HG02623 (cell line): ENCODE data around the gene NACA2.
"Not testable (repeated sequence)": the region's sequence is repeated elsewhere in the genome, so short reads cannot be mapped to it uniquely, and the experiment has no call there.

Source experiments
- ATAC-seq: cut with Tn5 transposase; IDR thresholded peaks from one replicate; pipeline ENCODE4 v1.9.1; 2021; ENCODE audit warnings: moderate library complexity; ENCODE audit not compliant: unreplicated experiment

NACA2 gene

DNA sequence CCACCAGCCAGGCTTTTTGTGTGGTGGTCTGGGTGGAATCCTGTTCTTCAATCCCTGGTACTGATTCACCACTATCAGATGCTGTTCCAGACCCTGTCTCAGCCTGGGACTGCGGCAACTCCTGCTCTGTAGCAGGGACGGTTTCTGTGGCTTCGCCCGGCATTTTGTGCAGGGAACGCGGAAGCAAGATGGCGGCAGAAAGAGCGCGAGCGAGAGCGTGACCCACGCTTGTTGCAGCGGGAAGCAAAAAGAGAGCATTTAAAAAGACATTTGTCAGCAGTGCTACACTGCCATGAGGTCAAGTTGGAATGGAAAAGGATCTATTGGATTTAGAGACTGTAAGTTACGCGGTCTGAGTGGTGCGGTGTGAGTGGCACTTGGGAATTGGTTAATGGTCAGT lies at the start of gene NACA2:
Gene NACA2, minus strand, starts transcription at position 202 of the 400 bp plus-strand sequence. Its CDS starts 39 bp downstream, at position 163.
- ATAC-seq: no peak

DNA sequence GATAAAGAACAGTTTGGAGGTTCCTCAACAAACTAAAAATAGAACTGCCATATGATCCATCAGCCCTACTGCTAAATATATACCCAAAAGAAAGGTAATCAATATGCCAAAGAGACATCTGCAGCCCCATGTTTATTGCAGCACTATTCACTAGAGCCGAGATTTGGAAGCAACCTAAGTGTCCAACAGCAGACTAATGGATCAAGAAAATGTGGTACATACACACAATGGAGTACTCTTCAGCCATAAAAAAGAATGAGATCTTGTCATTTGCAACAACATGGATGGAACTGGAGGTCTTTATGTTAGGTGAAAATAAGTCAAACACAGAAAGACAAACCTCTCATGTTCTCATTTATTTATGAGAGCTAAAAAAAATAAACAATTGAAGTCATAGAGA lies 48.8 kb upstream of the NACA2 start:
- no peak for ATAC-seq

DNA sequence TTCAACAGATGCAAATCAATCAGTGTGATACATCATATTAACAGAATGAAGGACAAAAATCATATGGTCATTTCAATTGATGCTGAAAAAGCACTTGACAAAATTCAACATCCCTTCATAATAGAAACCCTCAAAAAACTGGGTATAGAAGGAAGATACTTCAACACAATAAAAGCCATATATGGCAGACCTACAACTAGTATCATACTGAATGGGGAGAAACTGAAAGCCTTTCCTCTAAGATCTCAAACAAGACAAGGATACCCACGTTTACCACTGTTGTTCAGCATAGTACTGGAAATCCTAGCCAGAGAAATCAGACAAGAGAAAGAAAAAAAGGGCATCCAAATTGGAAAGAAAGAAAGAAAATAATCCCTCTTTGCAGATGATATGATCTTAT lies 47.1 kb upstream of the NACA2 start:
- ATAC-seq: no peak

DNA sequence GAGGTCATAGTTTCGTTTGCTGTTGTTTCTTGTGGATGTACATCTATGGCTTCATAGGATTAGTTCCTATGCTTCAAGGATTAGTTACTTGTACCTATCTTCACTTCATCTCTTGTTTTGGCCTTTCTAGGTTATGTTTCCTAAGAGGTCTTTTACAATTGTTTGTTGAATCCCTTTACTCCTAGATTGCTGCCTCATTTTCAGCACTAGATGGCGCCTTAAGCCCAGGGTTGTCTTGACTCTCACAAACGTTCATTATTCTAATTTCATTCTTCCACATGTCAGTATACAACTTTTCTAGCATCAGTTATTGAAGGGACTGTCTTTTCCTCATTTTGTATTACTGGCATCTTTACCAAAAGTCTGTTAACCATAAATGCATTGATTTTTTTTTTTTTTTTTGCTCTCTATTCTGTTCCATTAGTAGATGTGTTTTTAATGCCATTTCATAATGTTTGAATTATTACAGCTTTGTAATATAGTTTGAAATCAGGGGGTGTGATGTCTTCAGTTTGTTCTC lies 45.0 kb upstream of the NACA2 start:
- no peak for ATAC-seq

DNA sequence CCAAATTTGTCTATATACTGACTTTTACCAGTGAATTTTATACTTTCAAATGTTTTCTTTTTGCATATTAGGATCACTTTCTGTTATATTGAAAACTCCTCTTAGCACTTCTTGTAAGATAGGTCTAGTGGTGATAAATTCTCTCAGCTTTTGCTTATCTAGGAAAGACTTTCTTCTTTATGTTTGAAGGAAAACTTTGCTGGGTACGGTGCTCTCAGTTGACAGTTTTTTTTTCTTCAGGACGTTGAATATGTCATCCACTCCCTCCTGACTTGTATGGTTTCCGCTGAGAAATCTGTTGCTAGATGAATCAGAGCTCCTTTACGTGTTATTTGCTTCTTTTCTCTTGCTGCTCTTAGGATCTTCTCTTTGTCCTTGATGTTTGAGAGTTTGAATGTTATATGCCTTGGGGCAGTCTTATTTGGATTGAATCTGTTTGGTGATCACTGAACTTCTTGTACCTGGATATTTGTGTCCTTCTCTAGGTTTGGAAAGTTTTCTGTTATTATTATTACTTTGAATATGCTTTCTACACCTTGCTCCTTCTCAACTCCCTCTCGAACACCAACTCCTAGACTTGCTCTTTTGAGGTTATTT lies 44.0 kb upstream of the NACA2 start:
- ATAC-seq: no peak

DNA sequence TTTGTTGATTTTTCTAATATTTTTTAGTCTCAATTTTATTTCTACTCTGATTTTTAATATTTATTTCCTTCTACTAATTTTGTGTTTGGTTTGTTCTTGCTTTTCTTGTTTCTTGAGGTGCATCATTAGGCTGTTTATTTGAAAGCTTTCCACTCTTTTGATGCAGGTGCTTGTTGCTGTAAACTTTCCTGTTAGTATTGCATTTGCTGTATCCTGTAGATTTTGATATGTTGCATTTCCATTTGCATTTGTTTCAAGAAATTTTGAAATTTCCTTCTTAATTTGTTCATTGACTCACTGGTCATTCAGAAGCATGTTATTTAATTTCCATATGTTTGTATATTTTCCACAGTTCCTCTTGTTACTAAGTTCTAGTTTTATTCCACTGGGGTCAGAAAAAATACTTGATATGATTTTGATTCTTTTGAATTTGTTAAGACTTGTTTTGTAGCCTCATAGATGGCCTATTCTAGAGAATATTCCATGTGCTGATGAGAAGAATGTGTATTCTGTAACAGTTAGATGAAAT lies 43.1 kb upstream of the NACA2 start:
- no peak for ATAC-seq

DNA sequence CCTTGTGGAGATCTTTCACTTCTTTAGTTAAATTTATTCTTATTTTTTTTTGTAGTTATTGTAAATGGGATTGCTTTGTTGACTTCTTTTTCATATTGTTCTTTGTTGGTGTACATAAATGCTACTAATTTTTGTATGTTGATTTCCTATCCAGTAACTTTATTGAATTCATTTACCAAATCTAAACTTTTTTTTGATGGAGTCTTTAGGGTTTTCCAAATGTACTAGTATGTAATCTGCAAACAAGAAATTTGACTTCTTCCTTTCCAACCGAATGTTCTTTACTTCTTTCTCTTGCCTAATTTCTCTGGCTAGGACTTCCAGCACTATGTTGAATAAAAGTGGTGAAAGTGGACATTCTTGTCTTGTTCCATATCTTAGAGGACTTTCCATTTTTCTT lies 41.8 kb upstream of the NACA2 start:
- no peak for ATAC-seq

DNA sequence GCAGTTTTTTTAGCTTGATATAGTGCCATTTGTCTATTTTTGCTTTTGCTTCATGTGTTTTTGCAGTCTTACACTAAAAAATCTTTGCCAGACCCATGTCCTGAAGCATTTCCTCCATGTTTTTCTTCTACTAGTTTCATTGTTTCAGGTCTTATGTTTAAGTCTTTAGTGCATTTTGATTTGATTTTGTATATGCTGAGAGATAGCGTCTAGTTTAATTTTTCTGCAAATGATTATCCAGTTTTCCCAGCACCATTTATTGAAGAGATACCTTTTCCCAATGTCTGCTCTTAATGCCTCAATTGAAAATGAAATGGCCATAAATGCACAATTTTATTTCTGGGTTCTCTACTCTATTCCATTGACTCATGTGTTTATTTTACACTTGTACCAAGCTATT lies 40.8 kb upstream of the NACA2 start:
- ATAC-seq: no peak

DNA sequence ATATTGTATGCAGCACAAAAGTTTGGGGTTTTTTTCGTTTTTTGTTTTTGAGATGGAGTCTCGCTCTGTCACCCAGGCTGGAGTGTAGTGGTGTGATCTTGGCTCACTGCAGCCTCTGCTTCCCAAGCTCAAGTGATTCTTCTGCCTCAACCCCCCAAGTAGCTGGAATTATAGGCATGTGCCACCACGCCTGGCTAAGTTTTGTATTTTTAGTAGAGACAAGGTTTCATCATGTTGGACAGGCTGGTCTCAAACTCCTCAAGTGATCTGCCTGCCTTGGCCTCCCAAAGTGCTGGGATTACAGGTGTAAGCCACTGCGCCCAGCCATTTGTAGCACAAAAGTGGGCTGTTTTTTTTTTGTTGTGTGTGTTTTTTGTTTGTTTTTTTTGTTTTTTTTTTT lies 37.1 kb upstream of the NACA2 start:
- ATAC-seq: not testable (repeated sequence)

DNA sequence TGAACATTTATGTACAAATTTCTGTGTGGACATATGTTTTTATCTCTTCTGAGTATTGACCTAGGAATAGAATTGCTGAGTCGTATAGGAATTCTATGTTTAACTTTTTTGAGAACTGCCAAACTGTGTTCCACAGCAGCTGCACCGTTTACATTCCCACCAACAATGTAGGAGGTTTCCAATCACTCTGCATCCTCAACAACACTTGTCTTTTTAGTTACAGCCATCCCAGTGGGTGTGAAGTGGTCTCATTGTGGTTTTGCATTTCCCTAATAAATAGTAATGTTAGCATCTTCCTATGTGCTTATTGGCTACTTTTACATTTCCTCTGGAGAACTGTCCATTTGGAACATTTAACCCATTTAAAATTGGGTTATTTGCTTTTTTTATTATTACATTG lies 36.6 kb upstream of the NACA2 start:
- ATAC-seq: no peak

DNA sequence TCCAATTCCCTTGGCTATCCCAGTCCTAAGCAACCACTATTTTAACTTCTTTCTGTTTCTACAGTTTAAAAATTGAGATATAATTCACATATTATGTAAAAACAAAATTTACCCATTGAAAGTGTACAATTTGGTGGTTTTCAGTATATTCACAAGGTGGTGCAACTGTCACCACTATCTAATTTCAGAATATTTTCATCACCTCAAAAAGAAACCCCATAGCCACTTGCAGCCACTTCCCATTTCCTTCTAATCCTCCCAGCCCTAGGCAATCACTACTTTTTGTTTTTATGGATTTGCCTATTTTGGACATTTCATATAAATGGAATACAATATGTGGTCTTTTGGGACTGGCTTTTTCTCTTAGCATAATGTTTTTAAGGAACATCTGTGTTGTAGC lies 36.1 kb upstream of the NACA2 start:
- ATAC-seq: no peak

DNA sequence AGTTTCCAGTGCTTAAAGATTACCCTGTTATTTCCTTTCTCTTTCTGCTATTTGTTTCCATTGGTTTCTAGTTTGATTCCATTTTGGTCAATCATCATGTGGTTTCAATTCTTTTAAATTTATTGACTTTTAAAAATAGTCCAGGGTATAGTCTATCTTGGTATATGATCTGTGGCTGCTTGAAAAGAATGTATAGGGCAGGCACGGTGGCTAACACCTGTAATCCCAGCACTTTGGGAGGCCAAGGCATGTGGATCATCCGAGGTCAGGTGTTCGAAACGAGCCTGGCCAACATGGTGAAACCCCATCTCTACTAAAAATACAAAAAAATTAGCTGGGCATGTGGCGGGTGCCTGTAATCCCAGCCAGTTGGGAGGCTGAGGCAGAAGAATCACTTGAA lies 34.5 kb upstream of the NACA2 start:
- no peak for ATAC-seq

DNA sequence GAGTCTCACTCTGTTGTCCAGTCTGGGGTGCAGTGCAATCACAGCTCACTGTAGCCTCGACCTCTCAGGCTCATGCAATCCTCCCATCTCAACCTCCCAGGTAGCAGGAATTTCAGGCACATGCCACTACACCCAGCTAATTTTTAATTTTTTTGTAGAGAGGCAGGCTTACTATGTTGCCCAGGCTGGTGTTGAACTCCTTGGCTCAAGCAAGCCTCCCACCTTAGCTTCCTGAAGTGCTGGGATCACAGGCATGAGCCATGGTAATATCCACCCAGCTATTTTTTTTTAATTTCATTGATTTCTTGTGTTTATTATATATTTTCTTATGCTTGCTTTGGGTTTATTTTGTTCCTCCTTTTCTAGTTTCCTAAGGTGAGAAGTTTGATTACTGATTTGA lies 33.9 kb upstream of the NACA2 start:
- no peak for ATAC-seq

DNA sequence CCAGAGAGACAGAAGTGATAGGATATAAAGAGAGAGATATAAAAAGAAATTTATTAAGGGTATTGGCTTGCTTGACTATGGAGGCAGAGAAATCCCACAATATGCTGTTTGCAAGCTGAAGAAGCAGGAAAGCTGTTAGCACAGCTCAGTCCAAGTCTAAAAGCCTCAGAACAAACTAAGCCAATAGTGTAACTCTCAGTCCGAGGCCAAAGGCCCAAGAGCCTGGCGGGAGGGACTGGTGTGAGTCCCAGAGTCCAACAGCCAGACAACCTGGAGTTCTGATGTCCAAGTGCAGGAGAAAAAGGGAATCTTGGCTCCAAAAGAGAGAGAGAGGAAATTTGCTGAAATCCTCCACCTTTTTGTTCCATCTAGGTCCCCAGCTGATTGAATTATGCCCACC lies 30.3 kb upstream of the NACA2 start:
- no peak for ATAC-seq

DNA sequence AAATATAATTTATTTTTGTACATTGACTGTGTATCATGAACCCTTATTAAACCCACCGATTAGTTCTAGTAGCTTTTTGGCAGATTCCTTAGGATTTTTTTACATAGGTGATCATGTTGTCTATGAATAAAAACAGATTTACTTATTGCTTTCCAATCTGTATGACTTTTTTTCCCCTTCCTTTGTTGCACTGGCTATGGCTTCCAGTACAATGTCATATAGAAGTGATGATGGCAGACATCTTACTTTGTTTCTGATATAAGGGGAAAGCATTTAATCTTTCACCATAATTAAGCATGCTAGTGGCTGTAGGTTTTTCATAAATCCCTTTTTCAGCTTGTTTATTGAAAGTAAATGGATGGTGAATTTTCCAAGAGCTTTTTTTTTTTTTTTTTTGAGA lies 28.9 kb upstream of the NACA2 start:
- ATAC-seq: no peak

DNA sequence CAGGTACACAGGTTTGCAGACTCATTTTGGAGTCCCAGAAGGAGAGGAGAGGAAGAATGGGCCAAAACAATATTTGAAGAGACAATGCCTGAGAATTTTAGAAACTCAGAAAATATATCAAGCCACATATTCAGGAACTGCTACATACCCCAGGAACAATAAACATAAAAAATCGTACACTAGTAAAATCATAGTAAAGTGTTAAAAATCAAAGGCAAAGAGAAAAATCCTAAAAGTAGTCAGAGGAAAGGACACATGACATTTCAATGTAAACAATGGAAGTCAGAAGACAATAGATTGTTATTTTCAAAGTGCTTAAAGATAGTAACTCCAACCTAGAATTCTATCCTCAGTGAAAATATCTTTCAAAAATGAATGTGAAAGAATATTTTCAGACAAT lies 28.5 kb upstream of the NACA2 start:
- no peak for ATAC-seq

DNA sequence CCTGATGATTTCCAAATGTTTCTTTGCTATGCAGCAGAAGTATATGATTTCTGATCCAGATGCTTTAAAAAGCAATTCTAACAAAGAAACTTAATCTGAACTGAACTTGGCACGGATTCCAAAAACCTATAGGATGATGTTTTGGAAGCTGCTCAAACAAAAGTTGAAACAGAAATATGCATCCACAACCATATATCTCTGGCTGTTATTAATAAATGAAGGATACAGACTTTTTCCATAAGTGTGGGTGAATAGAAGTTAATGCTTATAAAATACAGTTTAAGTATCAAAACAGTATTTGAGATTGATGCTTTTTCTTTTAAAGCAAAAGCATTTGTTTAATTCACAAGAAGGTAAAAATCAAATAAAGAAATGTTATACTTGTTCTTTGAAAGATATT lies 27.9 kb upstream of the NACA2 start:
- ATAC-seq: no peak

DNA sequence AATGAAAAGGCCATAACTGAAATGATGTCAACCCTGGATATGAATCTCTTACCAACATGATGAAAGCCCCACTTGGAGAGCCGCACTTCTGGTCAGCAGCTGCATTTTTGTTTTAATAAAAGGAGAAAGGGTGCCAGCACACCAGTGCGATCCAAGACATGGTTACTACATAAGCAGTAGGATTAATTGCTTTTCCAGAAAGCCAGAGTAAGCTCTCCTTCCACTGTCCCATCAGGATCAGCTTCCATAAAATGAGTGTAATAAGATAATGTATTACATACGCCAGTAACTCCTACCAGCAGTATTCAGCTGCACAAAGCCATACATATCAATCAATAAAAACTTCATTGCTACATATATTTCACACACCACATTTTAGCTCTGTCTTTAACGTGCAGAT lies 26.3 kb upstream of the NACA2 start:
- ATAC-seq: no peak

DNA sequence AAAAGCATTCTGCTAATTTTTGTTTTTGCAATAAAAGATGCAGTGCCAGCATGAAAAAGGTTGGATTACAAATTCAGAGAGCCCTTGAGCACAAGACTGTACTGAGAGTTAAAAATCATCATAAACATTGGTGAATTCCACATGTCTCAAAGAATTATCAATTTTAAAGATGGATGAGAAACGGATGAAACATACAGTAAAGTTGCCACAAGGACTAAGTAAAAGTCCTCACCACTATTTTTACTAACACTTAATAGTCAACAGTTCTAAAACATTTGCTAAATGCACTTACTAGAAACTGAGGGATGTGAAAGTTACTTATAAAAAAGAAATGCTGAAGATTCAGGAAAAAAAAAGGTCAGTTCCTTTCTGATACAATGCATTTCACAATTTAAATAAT lies 25.8 kb upstream of the NACA2 start:
- ATAC-seq: no peak

DNA sequence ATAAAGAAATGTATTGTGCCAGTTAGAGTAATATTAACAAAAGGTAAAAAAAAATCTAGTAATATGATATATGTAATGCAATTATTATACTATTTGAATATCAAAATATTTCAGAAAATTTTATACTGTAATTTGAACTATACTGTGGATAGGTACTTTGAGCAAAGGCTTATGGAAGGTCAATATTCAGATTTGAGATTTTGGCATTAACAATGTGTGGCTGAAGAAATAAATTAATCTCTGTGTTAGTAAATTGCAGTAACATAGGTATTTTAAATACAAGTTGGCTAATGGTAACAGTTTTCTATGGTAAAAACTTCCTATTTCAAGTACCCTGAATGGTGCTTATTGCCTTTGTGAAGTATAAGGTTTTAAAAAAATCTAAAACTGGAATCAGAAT lies 23.2 kb upstream of the NACA2 start:
- ATAC-seq: no peak

DNA sequence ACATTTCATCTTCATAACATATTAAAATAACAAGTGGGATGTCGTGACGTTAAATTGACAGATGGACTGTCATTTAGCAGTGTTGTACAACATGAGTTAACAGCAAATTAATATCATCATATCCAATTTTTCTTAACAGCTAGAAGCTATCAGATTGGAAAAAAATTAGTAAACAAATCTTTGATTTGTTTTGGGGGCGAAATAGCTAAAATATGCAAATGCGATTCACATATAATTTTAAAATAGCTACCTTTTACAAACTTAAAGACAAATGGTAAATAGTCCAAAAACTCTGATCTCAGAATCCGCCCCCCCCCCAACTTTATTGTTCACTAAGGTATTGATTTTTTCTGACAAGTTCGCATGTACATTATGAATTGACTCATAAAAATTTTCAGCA lies 20.3 kb upstream of the NACA2 start:
- ATAC-seq: no peak

DNA sequence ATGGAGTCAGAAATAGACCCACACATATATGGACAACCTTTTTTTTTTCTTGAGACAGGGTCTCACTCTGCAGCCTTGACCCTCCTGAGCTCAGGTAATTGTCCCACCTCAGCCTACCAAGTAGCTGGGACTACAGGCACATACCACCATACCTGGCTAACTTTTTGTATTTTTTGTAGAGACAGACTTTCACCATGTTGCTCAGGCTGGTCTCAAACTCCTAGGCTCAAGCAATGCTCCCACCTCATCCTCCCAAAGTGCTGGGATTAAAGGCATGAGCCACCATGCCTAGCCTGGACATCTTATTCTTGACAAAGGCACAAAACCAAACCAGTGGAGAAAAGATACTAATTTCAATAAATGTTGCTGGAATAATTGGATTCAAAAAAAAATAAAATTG lies 14.7 kb upstream of the NACA2 start:
- ATAC-seq: no peak

DNA sequence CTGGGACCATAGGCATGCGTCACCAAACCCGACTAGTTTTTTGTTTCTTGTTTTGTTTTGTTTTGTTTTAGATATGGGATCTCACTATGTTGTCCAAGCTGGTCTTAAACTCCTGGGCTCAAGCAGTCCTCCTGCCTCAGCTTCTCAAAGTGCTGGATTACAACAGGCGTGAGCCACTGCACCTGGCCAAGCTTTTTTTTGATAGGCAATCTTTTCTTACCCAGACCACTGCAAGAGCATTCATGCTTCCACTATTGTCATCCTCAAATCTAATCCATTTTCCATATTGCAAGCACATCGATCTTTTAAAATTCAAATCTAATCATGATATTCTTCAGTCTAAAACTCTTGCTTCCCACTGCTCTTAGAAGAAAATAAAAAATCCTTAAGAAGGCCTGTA lies 10.3 kb upstream of the NACA2 start:
- ATAC-seq: no peak
